Trophoblast cell (in vitro differentiated cells and primary cell): ENCODE data around the gene ARHGEF16.

ENCODE experiments used
- DNase-seq, 2 donors: peaks; one replicate each; pipeline ENCODE4 v3.0.0-alpha.2; 2016
- H2AFZ ChIP-seq: 2 replicates; pipeline ENCODE4 v1.6.1; 2013; ENCODE audit warnings: low read length, moderate library complexity, mild to moderate bottlenecking; ENCODE audit not compliant: insufficient read depth, poor library complexity
- H2AK5ac ChIP-seq: 2 replicates; pipeline ENCODE4 v1.6.1; 2013; ENCODE audit warnings: mild to moderate bottlenecking, low read length
- H2BK120ac ChIP-seq: 2 replicates; pipeline ENCODE4 v1.6.1; 2013; ENCODE audit warnings: low read length, mild to moderate bottlenecking, moderate library complexity; ENCODE audit not compliant: insufficient read depth, poor library complexity
- H2BK12ac ChIP-seq: 2 replicates; pipeline ENCODE4 v1.6.1; 2013; ENCODE audit warnings: mild to moderate bottlenecking, low read length, moderate library complexity
- H2BK5ac ChIP-seq: 2 replicates; pipeline ENCODE4 v1.6.1; 2013; ENCODE audit warnings: low read length, low read depth, moderate library complexity, mild to moderate bottlenecking; ENCODE audit not compliant: poor library complexity
- H3K14ac ChIP-seq: 2 replicates; pipeline ENCODE4 v1.6.1; 2013; ENCODE audit warnings: mild to moderate bottlenecking, low read length
- H3K18ac ChIP-seq: 2 replicates; pipeline ENCODE4 v1.6.1; 2013; ENCODE audit warnings: mild to moderate bottlenecking, low read length
- H3K23ac ChIP-seq: 2 replicates; pipeline ENCODE4 v1.6.1; 2013; ENCODE audit warnings: low read length
- H3K27ac ChIP-seq: 2 replicates; pipeline ENCODE4 v1.5.1; 2013; ENCODE audit warnings: low read depth, mild to moderate bottlenecking, inconsistent platforms, low read length, moderate library complexity
- H3K27me3 ChIP-seq: 2 replicates; pipeline ENCODE4 v1.6.1; 2013; ENCODE audit warnings: inconsistent platforms, mild to moderate bottlenecking, low read length, moderate library complexity; ENCODE audit not compliant: insufficient read depth
- H3K36me3 ChIP-seq, 2 experiments: 1 replicate in 1 of 2; 2 replicates in 1 of 2; pipeline ENCODE4 v1.6.1; 2013; ENCODE audit warnings: low read length in 2 of 2, mild to moderate bottlenecking in 2 of 2, moderate library complexity in 1 of 2; ENCODE audit not compliant: insufficient read depth in 2 of 2, control insufficient read depth in 1 of 2
- H3K4ac ChIP-seq: 2 replicates; pipeline ENCODE4 v1.6.1; 2013; ENCODE audit warnings: low read depth, mild to moderate bottlenecking, low read length, moderate library complexity
- H3K4me1 ChIP-seq, 2 experiments: 1 replicate in 1 of 2; 2 replicates in 1 of 2; pipeline ENCODE4 v1.6.1; 2013; ENCODE audit warnings: low read length in 2 of 2, mild to moderate bottlenecking in 2 of 2, moderate library complexity in 1 of 2; ENCODE audit not compliant: insufficient read depth in 2 of 2, control insufficient read depth in 1 of 2
- H3K4me2 ChIP-seq: 2 replicates; pipeline ENCODE4 v1.6.1; 2013; ENCODE audit warnings: inconsistent platforms, mild to moderate bottlenecking, low read length, moderate library complexity
- H3K4me3 ChIP-seq: 2 replicates; pipeline ENCODE4 v1.5.1; 2013; ENCODE audit warnings: mild to moderate bottlenecking, low read depth, low read length, inconsistent platforms
- H3K79me1 ChIP-seq: one replicate; pipeline ENCODE4 v1.6.1; 2013; ENCODE audit warnings: low read length
- H3K79me2 ChIP-seq: 2 replicates; pipeline ENCODE4 v1.6.1; 2013; ENCODE audit warnings: low read length, mild to moderate bottlenecking; ENCODE audit not compliant: control insufficient read depth, insufficient read depth, poor library complexity
- H3K9ac ChIP-seq: 2 replicates; pipeline ENCODE4 v1.6.1; 2013; ENCODE audit warnings: mild to moderate bottlenecking, low read length
- H3K9me3 ChIP-seq: 2 replicates; pipeline ENCODE4 v1.6.1; 2013; ENCODE audit warnings: low read depth, mild to moderate bottlenecking, control low read depth, inconsistent platforms, low read length; ENCODE audit not compliant: insufficient read depth
- H4K12ac ChIP-seq: 2 replicates; pipeline ENCODE4 v1.6.1; 2013; ENCODE audit warnings: low read depth, mild to moderate bottlenecking, low read length, moderate library complexity
- H4K8ac ChIP-seq: 2 replicates; pipeline ENCODE4 v1.6.1; 2013; ENCODE audit warnings: low read depth, mild to moderate bottlenecking, low read length, moderate library complexity
- H4K91ac ChIP-seq: one replicate; pipeline ENCODE4 v1.6.1; 2013; ENCODE audit warnings: low read depth, mild to moderate bottlenecking, low read length, moderate library complexity
- WGBS: extraction: QIAGEN DNeasy Blood & Tissue Kit; methylation state at CpG from one replicate; pipeline ENCODE4 v1.1.7; 2013; ENCODE audit warnings: missing lambda C conversion rate; ENCODE audit not compliant: insufficient read length, insufficient coverage; ENCODE audit errors: extremely low coverage; 5-methylcytosine and 5-hydroxymethylcytosine counted together

Gene ARHGEF16

DNA sequence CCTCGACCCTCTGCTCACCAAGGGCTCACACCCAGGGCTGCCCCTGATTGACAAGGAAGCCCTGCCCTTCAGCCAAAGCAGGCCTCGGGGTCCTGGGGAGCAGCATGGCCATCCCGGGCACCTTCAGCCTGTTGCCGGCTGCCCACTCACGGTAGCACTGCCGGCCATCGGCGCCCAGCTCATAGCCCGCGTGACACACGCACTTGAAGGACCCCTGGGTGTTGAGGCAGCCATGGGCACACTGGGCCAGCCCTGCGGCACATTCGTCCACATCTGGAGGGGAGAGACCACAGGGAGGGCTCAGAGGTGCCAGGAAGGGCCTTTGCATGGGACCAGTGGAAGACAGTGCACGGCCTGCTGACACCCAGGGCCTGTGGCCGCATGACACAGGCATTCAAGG, 57.4 kb downstream of the ARHGEF16 start:
- Histone ChIP-seq H3K4me3 (no peak overlapping the region), H4K8ac (no peak overlapping the region), H4K12ac (no peak overlapping the region), H3K4ac (no peak overlapping the region), H3K79me1 (no peaks in the 10 kb centered on the region), H3K14ac (no peak overlapping the region), H3K18ac (no peak overlapping the region), H3K27ac (no peak overlapping the region), H2BK12ac (no peak overlapping the region), H3K9me3 (no peaks in the 10 kb centered on the region), H4K91ac (no peak overlapping the region), H3K23ac (no peak overlapping the region), H2AFZ (no peak overlapping the region), H2AK5ac (no peak overlapping the region), H3K79me2 (no peaks in the 10 kb centered on the region), H3K4me1 (no peaks in the 10 kb centered on the region), H2BK5ac (no peak overlapping the region), H2BK120ac (no peak overlapping the region), H3K9ac (no peak overlapping the region), H3K4me2 (no peak overlapping the region), H3K36me3 (peaks cover 0 to 4% of the 10 kb centered on the region in 2 experiments), H3K27me3 (no peaks in the 10 kb centered on the region)
- no peak for DNase-seq
- no CpG with 5 or more reads among the region's 15 CpGs for WGBS

GRCh38 chr1:3514404-3514803, 59.9 kb downstream of the ARHGEF16 start:
- no peaks in the 10 kb centered on the region for H3K79me1 ChIP-seq

DNA sequence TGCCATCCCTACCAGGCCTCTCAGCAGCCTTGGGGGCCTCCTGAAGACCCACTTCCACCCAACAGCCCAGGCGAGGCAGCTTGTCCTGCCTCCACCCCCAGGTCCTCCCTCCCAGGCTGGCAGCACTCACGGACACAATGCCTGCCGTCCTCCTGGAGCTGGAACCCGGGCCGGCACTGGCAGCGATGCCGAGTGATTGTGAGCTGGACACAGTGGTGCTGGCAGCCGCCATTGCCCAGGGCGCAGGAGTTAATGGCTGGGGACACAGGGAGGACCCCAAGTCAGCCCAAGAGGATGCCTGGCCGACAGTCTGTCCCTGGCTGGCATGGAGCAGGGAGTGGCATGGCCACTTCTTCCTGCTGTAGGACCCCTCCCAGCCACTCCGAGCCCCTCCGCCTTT, 60.8 kb downstream of the ARHGEF16 start:
- H2AK5ac ChIP-seq = no peak overlapping the region
- H3K9me3 ChIP-seq = no peaks in the 10 kb centered on the region
- H3K4ac ChIP-seq = no peak overlapping the region
- H4K8ac ChIP-seq = no peak overlapping the region
- no peaks in the 10 kb centered on the region for H3K79me1 ChIP-seq
- H3K18ac ChIP-seq = no peak overlapping the region
- no peak overlapping the region for H3K14ac ChIP-seq
- no peak overlapping the region for H2BK5ac ChIP-seq
- H3K27me3 ChIP-seq = no peaks in the 10 kb centered on the region
- H3K79me2 ChIP-seq = no peaks in the 10 kb centered on the region
- H3K4me2 ChIP-seq = no peak overlapping the region
- H3K27ac ChIP-seq = no peak overlapping the region
- WGBS = no CpG with 5 or more reads among the region's 12 CpGs
- no peak overlapping the region for H4K12ac ChIP-seq
- H3K36me3 ChIP-seq = peaks cover 0 to 4% of the 10 kb centered on the region in 2 experiments
- H2AFZ ChIP-seq = no peak overlapping the region
- H4K91ac ChIP-seq = no peak overlapping the region
- H2BK120ac ChIP-seq = no peak overlapping the region
- H3K23ac ChIP-seq = no peak overlapping the region
- H3K9ac ChIP-seq = no peak overlapping the region
- no peak overlapping the region for H2BK12ac ChIP-seq
- no peaks in the 10 kb centered on the region for H3K4me1 ChIP-seq
- H3K4me3 ChIP-seq = no peak overlapping the region
- no peak for DNase-seq

More at GRCh38 chr1:3514404-3514803, 59.9 kb downstream of the ARHGEF16 start:
- no peak overlapping the region for H2AK5ac ChIP-seq
- H3K14ac ChIP-seq = no peak overlapping the region
- no peak overlapping the region for H3K9ac ChIP-seq
- no peak overlapping the region for H4K12ac ChIP-seq
- no peaks in the 10 kb centered on the region for H3K4me1 ChIP-seq
- H3K18ac ChIP-seq = no peak overlapping the region
- H3K27ac ChIP-seq = no peak overlapping the region
- H4K91ac ChIP-seq = no peak overlapping the region
- H2BK12ac ChIP-seq = no peak overlapping the region
- no peaks in the 10 kb centered on the region for H3K9me3 ChIP-seq
- no peak for DNase-seq
- no peak overlapping the region for H4K8ac ChIP-seq
- H3K27me3 ChIP-seq = no peaks in the 10 kb centered on the region
- H3K79me2 ChIP-seq = no peaks in the 10 kb centered on the region
- H3K4me3 ChIP-seq = no peak overlapping the region
- H3K4me2 ChIP-seq = no peak overlapping the region
- no peak overlapping the region for H2BK120ac ChIP-seq
- H3K23ac ChIP-seq = no peak overlapping the region
- H3K36me3 ChIP-seq = peaks cover 0 to 4% of the 10 kb centered on the region in 2 experiments
- no CpG with 5 or more reads among the region's 17 CpGs for WGBS
- no peak overlapping the region for H3K4ac ChIP-seq
- H2AFZ ChIP-seq = no peak overlapping the region
- no peak overlapping the region for H2BK5ac ChIP-seq

- no peak overlapping the region for H3K4ac ChIP-seq
- peaks cover 0 to 4% of the 10 kb centered on the region in 2 experiments for H3K36me3 ChIP-seq
- H3K14ac ChIP-seq = no peak overlapping the region
- H2BK12ac ChIP-seq = no peak overlapping the region
- no peak for DNase-seq
- no peak overlapping the region for H2BK120ac ChIP-seq
- no peak overlapping the region for H3K18ac ChIP-seq
- no peak overlapping the region for H3K23ac ChIP-seq
- H3K4me2 ChIP-seq = no peak overlapping the region
- no peaks in the 10 kb centered on the region for H3K27me3 ChIP-seq
- H4K91ac ChIP-seq = no peak overlapping the region
- no peaks in the 10 kb centered on the region for H3K79me1 ChIP-seq
- no peak overlapping the region for H3K27ac ChIP-seq
- H4K8ac ChIP-seq = no peak overlapping the region
- H2AK5ac ChIP-seq = no peak overlapping the region
- no peaks in the 10 kb centered on the region for H3K4me1 ChIP-seq
- no peak overlapping the region for H3K9ac ChIP-seq
- H2AFZ ChIP-seq = no peak overlapping the region
- no peak overlapping the region for H2BK5ac ChIP-seq
- H4K12ac ChIP-seq = no peak overlapping the region
- no peaks in the 10 kb centered on the region for H3K79me2 ChIP-seq
- no CpG with 5 or more reads among the region's 19 CpGs for WGBS
- H3K4me3 ChIP-seq = no peak overlapping the region
- no peaks in the 10 kb centered on the region for H3K9me3 ChIP-seq
Measured at GRCh38 chr1:3515774-3516480, 61.5 kb downstream of the ARHGEF16 start.
